ENCODE data around the gene ADGRF1.
"Not testable (repeated sequence)": the region's sequence is repeated elsewhere in the genome, so short reads cannot be mapped to it uniquely, and the experiment has no call there.

Gene ADGRF1

DNA sequence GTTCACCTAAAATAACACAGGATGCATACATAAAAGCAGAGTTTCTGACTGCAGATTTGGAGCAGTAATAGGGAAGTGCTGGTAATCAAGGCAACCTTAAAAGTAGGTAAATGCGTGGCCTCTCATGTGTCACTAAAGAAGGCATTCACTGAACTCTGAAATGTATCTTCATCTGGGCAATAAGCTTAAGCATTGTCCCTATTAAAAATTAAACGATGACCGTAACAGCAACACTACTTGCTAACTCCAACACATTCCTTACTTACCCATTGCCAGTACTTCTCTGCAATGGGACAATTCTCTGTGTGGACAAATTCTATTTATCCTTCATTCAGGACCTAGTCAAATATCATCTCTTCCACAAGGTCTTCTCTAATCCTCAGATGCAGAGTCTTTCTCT, 19.9 kb downstream of the ADGRF1 start:
- no peak for DNase-seq (ENCODE audit: low read depth)

- DNase-seq (ENCODE audit: low read depth): no peak
These were observed 22.2 kb downstream of the ADGRF1 start for GRCh38 chr6:47019941-47020340.

- no peak for DNase-seq (ENCODE audit: low read depth)
These were observed 25.2 kb downstream of the ADGRF1 start for GRCh38 chr6:47016909-47017308.

DNA sequence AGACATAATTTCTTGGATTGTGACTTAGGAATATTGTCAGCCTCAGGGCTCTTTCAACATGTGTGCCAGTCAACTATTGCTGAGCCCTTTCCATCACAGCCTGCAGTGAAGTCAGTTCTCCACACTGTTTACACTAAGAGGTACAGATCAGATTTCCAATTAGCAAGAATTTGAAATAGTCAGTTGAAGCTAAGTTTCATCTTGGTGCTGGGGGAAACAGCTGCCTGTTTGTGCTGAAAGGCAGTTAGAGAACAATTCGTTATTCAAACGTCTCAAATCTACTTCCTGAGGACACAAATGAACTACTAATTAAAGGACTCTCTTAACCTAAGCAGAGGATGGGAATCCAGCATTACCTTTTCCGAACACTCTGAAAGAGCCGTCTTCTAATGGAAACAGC, 25.9 kb downstream of the ADGRF1 start:
- DNase-seq (ENCODE audit: low read depth): no peak

DNA sequence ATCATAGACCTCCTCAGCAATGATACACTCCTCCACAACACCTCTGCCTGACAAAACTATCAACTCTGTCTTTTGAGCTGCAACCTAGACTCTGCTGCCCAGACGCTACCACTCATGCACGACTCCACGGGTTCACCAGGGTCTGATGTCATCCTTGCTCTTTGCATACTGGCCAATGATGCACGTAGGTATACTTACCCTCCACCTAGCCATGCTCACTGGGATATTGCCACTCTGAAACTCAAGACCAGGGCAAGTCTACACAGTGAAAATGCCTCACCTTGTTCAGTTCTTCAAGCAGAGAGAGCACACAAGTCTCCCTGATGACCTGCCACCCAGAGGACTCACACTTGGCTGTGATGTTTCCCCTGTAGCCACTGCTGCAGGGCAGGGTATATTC, 27.7 kb downstream of the ADGRF1 start:
- DNase-seq (ENCODE audit: low read depth): no peak

GRCh38 chr6:47009583-47009982, 32.5 kb downstream of the ADGRF1 start:
- no peak for DNase-seq (ENCODE audit: low read depth)

DNA sequence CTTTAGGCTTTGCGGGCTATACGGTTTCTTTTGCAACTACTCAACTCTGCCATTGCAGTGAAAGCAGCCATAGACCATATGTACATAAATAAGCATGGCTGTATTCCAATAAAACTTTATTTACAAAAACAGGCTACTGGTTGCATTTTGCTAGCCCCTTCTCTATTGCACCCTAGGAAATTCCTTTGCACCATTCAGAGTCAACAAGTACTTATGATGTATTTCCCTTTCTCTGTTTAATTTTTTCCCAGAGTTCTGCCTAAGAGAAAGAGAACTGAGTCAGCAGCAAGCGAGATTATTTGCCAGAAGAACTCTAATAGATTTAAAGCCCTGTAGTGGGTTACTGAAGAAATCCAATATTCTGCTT, 33.8 kb downstream of the ADGRF1 start:
- no peak for DNase-seq (ENCODE audit: low read depth)

DNA sequence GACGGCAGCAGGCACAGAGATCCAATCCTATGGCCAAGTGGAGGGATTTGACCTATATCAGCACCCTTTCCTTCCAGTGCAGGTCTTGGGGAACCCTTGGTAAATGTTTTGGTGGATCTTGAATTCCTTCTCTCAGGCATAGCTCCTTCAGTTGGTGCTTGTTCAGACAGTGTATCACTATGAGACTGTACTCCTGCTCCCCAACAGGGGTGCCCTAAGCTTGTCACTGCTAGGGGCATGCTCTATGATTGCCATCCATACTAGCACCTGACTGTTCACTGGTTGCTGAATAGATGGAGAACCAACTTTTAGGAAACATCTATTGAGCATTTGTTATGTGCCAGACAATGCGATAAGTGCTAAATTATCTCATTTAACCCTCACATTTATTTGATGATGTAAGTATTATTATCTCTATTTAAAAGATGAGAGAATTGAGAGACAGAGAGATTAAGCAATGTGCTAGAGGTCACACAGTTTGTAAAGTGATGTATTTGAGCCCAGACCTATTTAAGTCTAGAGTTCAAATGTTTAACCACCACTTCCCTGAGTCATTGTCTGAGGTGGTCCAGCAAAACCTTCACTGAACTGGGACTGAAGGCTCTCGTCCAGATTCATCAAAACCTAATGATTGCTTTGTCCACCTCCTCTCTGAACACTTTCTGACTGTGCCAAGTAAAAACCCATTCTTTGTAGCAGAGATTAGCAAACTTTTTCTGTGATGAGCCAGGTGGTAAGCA, 34.3 kb downstream of the ADGRF1 start:
- no peak for DNase-seq (ENCODE audit: low read depth)

DNA sequence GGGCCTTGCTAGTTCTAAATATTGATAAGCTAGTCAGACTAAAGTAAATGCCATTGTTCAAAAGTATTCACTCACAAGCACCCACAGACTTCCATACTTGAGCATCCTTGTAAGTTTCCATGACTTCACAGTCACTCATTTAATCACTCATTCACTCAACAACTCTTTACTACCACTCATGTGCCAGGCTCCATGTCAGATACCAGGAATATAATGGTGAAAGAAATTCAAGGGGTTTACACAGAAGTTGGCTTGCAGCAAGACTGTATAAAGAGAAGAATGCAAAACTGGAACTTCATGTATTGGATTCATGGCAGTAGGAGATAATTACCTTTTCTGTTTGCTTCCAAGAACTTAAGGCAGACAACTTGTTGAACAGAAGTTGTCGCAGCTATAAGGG, 36.6 kb downstream of the ADGRF1 start:
- no peak for DNase-seq (ENCODE audit: low read depth)

GRCh38 chr6:47004463-47004862, 37.7 kb downstream of the ADGRF1 start:
- peak; percentile 51 for DNase-seq (ENCODE audit: low read depth)

DNA sequence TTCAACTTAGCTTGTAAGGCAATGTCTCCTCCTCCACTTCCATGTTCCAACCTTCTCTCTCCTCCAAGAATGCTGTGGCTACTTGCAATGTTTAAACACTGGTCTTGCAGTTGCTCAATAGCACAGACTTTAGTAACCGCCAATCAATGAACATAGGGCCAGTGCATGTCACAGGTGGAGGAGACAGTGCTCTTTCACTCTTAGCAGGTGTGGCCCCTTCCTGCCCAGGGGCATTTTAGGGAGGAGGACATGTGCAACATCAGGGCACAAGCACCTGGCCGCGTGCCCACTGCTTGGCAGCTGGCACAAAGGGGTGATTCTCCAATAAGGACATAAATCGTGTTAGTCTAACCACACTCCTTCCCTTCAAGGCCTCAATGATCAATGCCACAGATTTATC, 41.3 kb downstream of the ADGRF1 start:
- DNase-seq (ENCODE audit: low read depth): peak; percentile 44

DNA sequence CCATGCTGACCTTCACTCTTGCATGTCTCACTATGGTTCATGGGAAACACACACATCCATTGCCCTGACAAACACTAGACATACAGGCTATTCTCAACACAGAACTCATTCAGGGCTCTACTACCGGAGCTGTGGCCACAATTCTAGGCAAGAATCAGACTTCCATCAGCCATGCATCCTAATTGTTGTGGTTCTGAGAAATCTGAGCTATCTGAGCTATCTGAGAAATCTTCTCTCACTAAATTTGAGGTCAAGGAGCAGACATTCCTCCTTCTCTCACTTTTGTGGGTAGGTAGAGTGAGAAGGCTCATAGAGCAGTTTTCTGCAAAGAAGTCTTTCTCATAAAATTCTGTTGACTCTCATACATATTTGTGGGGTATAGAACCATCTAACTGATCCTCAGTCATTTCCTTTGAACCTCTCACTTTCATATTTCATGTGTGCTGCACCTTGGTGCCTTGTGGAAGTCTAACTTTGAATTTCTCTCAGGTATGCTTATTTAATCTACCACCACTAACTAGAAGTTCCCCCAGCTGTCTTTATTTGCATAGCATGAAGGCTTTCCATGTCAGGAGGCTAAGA, 43.6 kb downstream of the ADGRF1 start:
- no peak for DNase-seq (ENCODE audit: low read depth)

- DNase-seq (ENCODE audit: low read depth): no peak
These were observed 44.5 kb downstream of the ADGRF1 start for GRCh38 chr6:46997646-46998045.

- no peak for DNase-seq (ENCODE audit: low read depth)
These were observed 45.1 kb downstream of the ADGRF1 start for GRCh38 chr6:46996860-46997641.

DNA sequence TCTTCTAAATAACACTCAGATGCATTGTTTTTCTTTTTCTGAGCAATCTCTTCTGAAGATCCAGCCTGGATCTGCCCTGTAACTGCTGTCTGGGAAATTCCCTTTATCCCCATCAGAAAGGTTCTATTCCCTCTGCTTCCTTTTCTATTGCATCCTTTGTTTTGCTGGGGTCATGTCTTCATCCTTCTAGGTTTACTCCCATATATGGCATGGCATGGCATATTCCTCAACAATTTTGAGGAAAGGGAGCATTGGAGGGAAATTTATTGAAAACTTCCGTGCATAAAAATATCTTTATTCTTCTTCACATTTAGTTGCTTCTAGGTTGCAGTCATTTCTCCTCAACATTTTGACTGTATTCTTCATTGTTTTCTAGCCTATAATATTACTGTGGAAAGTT, 47.2 kb downstream of the ADGRF1 start:
- DNase-seq (ENCODE audit: low read depth): no peak

GRCh38 chr6:46993846-46994245, 48.3 kb downstream of the ADGRF1 start:
- DNase-seq (ENCODE audit: low read depth): peak; percentile 70

DNA sequence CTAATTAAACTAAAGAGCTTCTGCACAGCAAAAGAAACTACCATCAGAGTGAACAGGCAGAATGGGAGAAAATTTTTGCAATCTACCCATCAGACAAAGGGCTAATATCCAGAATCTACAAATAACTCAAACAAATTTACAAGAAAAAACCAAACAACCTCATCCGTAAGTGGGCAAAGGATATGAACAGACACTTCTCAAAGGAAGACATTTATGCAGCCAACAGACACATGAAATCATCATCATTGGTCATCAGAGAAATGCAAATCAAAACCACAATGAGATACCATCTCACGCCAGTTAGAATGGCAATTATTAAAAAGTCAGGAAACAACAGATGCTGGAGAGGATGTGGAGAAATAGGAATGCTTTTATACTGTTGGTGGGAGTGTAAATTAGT, 49.7 kb downstream of the ADGRF1 start:
- not testable (repeated sequence) for DNase-seq (ENCODE audit: low read depth)

- DNase-seq (ENCODE audit: low read depth): peak; percentile 57
These were observed 51.2 kb downstream of the ADGRF1 start for GRCh38 chr6:46990818-46991510.

DNA sequence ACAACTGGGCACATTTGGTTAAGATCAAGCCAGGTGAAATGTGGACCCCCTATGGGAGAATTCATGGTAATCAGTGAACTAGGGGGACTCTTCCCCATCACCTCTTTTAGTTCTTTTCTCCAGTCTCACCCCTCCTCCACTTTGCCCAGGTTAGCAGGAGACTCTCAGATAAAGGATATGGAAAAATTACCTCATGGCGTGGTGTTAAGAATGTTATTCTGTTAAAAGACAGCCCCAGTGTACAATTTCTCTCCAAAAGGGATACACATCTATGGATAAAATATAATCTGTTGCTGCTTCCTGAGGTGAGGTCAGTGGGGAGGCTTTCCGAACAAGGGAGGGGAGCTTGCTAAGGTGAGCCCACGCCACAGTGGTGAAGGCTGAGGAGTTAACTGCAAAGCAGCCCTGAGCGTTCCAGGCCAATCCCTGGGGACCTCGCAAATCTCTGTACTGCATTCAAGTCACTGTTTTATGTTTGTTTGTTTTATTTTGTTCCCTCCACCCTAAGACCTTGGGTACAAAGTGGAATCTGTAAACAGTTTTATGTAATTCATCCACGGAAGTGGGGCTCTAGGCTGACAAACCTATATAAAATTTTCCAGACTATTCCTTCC, 52.0 kb downstream of the ADGRF1 start:
- no peak for DNase-seq (ENCODE audit: low read depth)

- no peak for DNase-seq (ENCODE audit: low read depth)
These were observed 52.7 kb downstream of the ADGRF1 start for GRCh38 chr6:46989398-46989797.

DNA sequence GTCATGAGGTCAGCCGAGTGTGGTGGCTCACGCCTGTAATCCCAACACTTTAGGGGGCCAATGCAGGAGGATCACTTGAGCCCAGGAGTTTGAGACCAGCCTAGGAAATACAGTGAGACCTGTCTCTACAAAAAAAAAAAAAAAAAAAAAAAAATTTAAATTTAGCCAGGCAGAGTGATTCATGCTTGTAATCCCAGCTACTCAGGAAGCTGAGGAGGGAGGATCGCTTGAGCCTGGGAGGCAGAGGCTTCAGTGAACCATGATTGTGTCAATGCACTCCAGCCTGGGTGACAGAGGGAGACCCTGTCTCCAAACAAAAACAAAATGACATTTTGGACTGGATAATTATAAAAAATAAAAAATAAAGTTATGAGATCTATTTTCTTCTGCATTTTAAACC, 56.2 kb downstream of the ADGRF1 start:
- DNase-seq (ENCODE audit: low read depth): peak; percentile 24

GRCh38 chr6:46983007-46983411, 59.1 kb downstream of the ADGRF1 start:
- DNase-seq (ENCODE audit: low read depth): peak; percentile 37

Measured in amniotic epithelial cell (primary cell).